ENCODE measurements around the gene DCLK2. TPM values are rescaled to one million over a fixed set of nuclear protein-coding genes. Genes with fewer than 3 reads are reported as not detected.
"Not testable (repeated sequence)": the region's sequence is repeated elsewhere in the genome, so short reads cannot be mapped to it uniquely, and the experiment has no call there.

The DCLK2 gene
- total and polyA plus RNA-seq, 5 donors: 7.3 to 15.3 (median 13.1) TPM

DNA sequence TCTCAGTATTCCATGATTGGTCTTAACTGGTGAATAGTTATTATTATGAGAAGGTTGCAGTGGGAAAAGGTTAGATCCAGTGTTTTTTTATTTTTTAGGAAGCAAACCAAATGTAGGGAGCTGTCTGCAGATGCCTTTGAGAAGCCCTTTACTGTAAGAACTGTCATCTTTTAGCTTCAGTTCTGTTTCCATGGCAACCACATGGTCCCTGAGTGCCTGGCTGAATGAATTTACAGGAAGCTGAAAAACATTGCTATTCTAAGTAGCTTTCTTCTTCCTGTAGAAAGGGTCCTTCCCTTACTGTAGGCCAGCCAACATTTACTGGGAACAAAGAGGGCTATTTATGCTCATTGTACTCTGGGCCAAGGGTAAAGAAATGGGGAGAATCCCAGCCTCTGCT, 103.3 kb downstream of the DCLK2 start:
- H3K4me1 ChIP-seq (ENCODE audit: control insufficient read depth, insufficient read depth, low read length): no peaks in the 10 kb centered on the region
- DNase-seq (no peak), ATAC-seq (peak; percentile 37 to 38)
- H3K27me3 ChIP-seq (ENCODE audit: control insufficient read depth, insufficient read depth): no peaks in the 10 kb centered on the region
- no peak overlapping the region for H3K4me3 ChIP-seq (ENCODE audit: low read length)
- intact Hi-C loops (cut with DNase I): loop anchor here in 1 of 4 donors (10.0 kb wide), 1 partner anchor 107 kb away; the partner anchor contains the start of gene DCLK2
- H3K27ac ChIP-seq (ENCODE audit: low read length): no peak overlapping the region
- H3K9me3 ChIP-seq (ENCODE audit: control insufficient read depth, low read length): no peaks in the 10 kb centered on the region

DNA sequence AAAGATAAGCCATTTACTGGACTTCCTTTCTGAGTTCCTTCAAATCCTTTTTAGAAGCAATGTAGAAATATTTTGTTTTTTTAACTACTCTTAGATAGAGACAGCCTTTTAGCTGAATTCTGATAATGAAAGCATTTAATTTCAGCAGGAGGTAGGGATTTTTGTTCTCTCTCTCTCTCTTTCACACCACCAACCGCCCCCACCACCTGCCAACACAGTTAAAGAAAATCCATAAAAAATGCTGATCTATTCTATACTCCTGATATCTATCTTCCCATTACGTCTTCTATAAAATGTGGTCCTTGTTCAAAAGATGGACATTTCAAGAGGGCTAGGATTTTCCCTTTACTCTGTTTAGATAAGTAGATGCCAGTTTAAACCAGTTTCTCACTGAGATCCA, 104.5 kb downstream of the DCLK2 start:
- WGBS: 79% methylated on average over 2 of the region's 2 CpGs
- intact Hi-C loops (cut with DNase I): loop anchor here in 1 of 4 donors (10.0 kb wide), 1 partner anchor 108 kb away; the partner anchor contains the start of gene DCLK2
- no peaks in the 10 kb centered on the region for H3K9me3 ChIP-seq (ENCODE audit: control insufficient read depth, low read length)
- ATAC-seq: no peak
- no peak overlapping the region for H3K27ac ChIP-seq (ENCODE audit: low read length)
- peaks cover 2% of the 10 kb centered on the region for H3K4me1 ChIP-seq (ENCODE audit: control insufficient read depth, insufficient read depth, low read length)
- H3K27me3 ChIP-seq (ENCODE audit: control insufficient read depth, insufficient read depth): no peaks in the 10 kb centered on the region
- H3K4me3 ChIP-seq (ENCODE audit: low read length): no peak overlapping the region
- no peak for DNase-seq

DNA sequence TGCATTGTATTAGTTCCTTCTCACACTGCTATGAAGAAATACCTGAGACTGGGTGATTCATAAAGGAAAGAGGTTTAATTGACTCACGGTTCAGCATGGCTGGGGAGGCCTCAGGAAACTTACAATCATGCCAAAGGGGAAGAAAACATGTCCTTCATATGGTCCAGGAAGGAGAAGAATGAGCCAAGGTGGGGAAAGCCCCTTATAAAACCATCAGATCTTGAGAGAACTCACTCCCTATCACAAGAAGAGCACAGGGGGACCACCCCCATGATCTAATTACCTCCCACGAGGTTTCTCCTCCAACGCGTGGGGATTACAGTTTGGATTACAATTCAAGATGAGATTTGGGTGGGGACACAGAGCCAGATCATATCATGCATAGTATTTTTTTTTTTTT, 106.8 kb downstream of the DCLK2 start:
- not testable (repeated sequence) for H3K27ac ChIP-seq (ENCODE audit: low read length); H3K9me3 ChIP-seq (ENCODE audit: control insufficient read depth, low read length); H3K4me1 ChIP-seq (ENCODE audit: control insufficient read depth, insufficient read depth, low read length); H3K27me3 ChIP-seq (ENCODE audit: control insufficient read depth, insufficient read depth); ATAC-seq; DNase-seq; H3K4me3 ChIP-seq (ENCODE audit: low read length)
- WGBS: 75% methylated on average over 4 of the region's 4 CpGs
- intact Hi-C loops (cut with DNase I): loop anchor here in 1 of 4 donors (10.0 kb wide), 1 partner anchor 110 kb away; the partner anchor contains the start of gene DCLK2

DNA sequence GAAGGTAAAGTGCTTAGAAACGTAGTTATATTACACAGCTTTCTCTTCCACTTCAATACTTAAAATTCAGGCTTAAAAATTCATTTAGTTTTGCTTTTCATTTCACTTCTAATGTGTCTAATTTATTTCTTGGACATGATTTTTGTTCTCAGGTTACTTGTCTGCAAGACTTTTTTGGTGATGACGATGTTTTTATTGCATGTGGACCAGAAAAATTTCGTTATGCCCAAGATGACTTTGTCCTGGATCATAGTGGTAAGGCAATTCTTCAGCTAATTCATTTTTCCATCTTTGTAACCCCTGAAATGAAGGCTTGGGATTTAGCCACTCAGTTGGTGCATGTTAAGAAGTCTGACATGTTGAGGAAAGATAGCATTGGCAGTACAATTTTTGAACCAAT, 114.7 kb downstream of the DCLK2 start:
- no peak for ATAC-seq
- H3K27ac ChIP-seq (ENCODE audit: low read length): no peak overlapping the region
- 87% methylated on average over 3 of the region's 3 CpGs for WGBS
- H3K27me3 ChIP-seq (ENCODE audit: control insufficient read depth, insufficient read depth): no peaks in the 10 kb centered on the region
- no peaks in the 10 kb centered on the region for H3K4me1 ChIP-seq (ENCODE audit: control insufficient read depth, insufficient read depth, low read length)
- H3K4me3 ChIP-seq (ENCODE audit: low read length): no peak overlapping the region
- no peaks in the 10 kb centered on the region for H3K9me3 ChIP-seq (ENCODE audit: control insufficient read depth, low read length)
- no peak for DNase-seq
- intact Hi-C loops (cut with DNase I): no loop called here

DNA sequence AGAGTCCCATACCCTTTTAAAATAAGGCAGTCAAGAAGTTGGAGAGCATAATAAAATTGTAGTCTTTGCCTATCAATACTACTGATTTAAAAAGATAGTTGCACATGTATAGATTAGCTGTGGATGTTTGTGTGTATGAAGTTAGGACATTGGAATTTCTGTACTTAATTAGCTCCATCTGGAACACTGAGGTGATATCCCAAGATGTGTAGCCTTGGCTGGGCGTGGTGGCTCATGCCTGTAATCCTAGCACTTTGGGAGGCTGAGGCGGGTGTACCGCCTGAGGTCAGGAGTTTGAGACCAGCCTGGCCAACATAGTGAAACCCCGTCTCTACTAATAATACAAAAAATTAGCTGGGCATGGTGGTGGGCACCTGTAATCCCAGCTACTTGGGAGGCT, 119.0 kb downstream of the DCLK2 start:
- H3K27ac ChIP-seq (ENCODE audit: low read length); intact Hi-C loops (cut with DNase I); H3K9me3 ChIP-seq (ENCODE audit: control insufficient read depth, low read length); ATAC-seq; H3K27me3 ChIP-seq (ENCODE audit: control insufficient read depth, insufficient read depth); H3K4me1 ChIP-seq (ENCODE audit: control insufficient read depth, insufficient read depth, low read length); H3K4me3 ChIP-seq (ENCODE audit: low read length); DNase-seq: not testable (repeated sequence)
- 87% methylated on average over 4 of the region's 4 CpGs for WGBS

DNA sequence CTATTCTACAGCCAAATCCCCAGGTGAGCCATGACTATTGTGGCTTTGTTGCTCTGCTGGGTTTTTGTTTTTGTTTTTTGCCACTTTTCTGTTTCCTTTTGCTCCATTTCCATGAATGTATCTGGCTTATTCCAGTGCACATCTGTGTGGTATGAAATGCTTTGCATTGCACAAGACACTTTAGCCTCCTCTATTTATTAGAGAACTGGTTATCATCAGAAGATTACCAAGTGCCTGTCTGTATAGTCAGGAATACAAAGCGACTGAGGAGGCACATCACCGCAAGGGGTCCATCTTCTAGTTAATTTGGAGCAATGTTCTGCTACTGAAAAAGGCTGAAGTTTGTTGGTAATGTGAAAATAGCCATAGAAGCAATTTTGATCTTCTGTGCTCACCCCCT, 120.8 kb downstream of the DCLK2 start:
- Histone ChIP-seq H3K4me3 (ENCODE audit: low read length) (no peak overlapping the region), H3K4me1 (ENCODE audit: control insufficient read depth, insufficient read depth, low read length) (no peaks in the 10 kb centered on the region), H3K27ac (ENCODE audit: low read length) (no peak overlapping the region), H3K9me3 (ENCODE audit: control insufficient read depth, low read length) (no peaks in the 10 kb centered on the region), H3K27me3 (ENCODE audit: control insufficient read depth, insufficient read depth) (no peaks in the 10 kb centered on the region)
- intact Hi-C loops (cut with DNase I): no loop called here
- DNase-seq: no peak
- 92% methylated on average over 2 of the region's 2 CpGs for whole genome bisulfite sequencing
- no peak for ATAC-seq

DNA sequence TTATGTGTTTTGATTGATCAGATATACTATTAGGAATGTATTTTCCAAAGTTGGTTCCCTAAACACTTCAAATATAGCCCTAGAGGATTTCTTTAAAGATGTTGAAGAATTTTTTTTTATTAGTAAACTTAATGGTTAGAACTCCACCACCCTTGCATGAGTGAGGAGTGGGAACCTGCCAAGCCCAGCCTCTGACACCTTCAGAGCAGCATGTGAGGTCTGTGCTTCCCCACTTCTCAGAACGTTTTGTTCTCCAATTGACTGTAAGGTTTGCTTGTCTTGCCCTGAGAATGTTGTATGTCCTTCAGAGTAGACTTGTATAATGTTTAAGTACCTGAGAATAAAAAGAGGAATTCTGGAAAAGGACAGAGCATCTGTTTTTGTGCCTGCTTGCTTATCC, 126.8 kb downstream of the DCLK2 start:
- peak; percentile 41 to 52 for ATAC-seq

DNA sequence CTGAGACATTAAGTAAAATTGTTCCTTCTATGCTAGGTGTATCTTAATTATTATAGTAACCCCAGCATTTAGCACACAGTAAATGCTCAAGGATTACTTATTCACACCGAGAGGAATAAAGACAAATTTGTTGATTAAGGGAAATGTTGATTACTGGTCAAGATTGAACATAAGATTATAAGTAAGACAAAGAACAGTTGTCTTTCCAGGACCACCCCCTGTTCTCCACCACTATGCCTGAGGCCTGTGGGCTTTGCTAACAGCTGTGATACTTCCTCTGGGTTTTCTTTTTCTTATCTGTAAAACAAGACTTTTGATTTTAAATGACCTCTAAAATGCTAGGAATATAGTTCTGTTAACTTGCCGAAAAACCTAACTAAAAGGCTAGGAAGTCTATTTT, 128.0 kb downstream of the DCLK2 start:
- WGBS: 60% methylated on average over 2 of the region's 2 CpGs
- intact Hi-C loops (cut with DNase I): loop anchor here in 2 of 4 donors (2.0 to 5.0 kb wide), 2 partner anchors 129 to 195 kb away; partner anchors contain the start of gene DCLK2 (in 1 of the 2)

More for the DNA sequence above, 126.8 kb downstream of the DCLK2 start:
- H3K4me3 ChIP-seq (ENCODE audit: low read length): no peak overlapping the region
- WGBS: 60% methylated on average over 1 of the region's 1 CpG
- H3K27me3 ChIP-seq (ENCODE audit: control insufficient read depth, insufficient read depth): no peaks in the 10 kb centered on the region
- no peaks in the 10 kb centered on the region for H3K9me3 ChIP-seq (ENCODE audit: control insufficient read depth, low read length)
- intact Hi-C loops (cut with DNase I): loop anchor here in 1 of 4 donors (5.0 kb wide), 1 partner anchor 128 kb away; the partner anchor contains the start of gene DCLK2
- H3K27ac ChIP-seq (ENCODE audit: low read length): no peak overlapping the region
- peaks cover 2% of the 10 kb centered on the region for H3K4me1 ChIP-seq (ENCODE audit: control insufficient read depth, insufficient read depth, low read length)
- DNase-seq: peak in 1 of 3 donors; percentile 54

DNA sequence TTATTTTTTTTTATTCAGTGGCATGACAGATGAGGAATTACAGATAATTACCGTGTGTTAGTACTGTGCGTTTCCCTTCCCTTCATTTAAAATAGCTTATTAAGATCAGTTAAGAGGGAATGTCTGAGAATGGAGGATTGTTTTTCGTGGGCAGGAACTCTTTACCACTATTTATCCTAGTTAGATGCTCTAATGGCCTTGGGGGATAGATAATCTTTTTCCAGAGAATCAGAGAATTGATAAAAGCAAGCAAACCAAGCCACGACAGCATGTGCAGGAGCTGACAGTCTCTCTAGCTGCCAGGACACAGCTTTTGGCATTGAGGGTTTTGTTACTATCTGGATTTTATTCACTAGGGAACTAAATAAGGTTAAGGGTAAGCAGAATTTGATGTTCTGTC, 128.7 kb downstream of the DCLK2 start:
- Histone ChIP-seq H3K4me3 (ENCODE audit: low read length) (no peak overlapping the region), H3K9me3 (ENCODE audit: control insufficient read depth, low read length) (no peaks in the 10 kb centered on the region), H3K27ac (ENCODE audit: low read length) (no peak overlapping the region), H3K4me1 (ENCODE audit: control insufficient read depth, insufficient read depth, low read length) (peaks cover 2% of the 10 kb centered on the region), H3K27me3 (ENCODE audit: control insufficient read depth, insufficient read depth) (no peaks in the 10 kb centered on the region)
- DNase-seq: no peak
- 35% methylated on average over 4 of the region's 4 CpGs for WGBS
- intact Hi-C loops (cut with DNase I): loop anchor here in 2 of 4 donors (2.0 to 5.0 kb wide), 2 partner anchors 130 to 196 kb away; partner anchors contain the start of gene DCLK2 (in 1 of the 2)
- ATAC-seq: no peak

More for the DNA sequence above, 128.0 kb downstream of the DCLK2 start:
- no peaks in the 10 kb centered on the region for H3K27me3 ChIP-seq (ENCODE audit: control insufficient read depth, insufficient read depth)
- H3K4me3 ChIP-seq (ENCODE audit: low read length): no peak overlapping the region
- peaks cover 2% of the 10 kb centered on the region for H3K4me1 ChIP-seq (ENCODE audit: control insufficient read depth, insufficient read depth, low read length)
- ATAC-seq (no peak), DNase-seq (no peak)
- H3K9me3 ChIP-seq (ENCODE audit: control insufficient read depth, low read length): no peaks in the 10 kb centered on the region
- H3K27ac ChIP-seq (ENCODE audit: low read length): no peak overlapping the region

DNA sequence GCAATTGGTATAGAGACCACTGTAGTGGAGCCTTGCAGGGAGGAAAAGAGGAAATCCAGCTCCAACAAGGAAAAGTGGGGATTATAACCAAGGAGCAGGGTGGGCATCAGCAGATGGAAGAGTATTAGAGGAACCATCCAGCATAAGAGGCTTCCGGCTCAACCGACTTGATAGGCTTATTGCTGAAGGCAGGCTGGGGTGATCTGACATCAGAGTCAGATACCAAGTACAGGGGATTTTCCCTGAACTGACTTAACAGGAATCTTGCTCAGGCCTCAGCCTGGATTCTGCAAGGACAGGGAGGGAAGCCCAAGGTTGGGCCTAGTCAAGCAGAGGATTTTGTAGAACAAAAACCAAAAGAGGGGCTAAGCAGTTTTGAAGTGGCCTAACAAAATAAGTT, 129.6 kb downstream of the DCLK2 start:
- WGBS: 94% methylated on average over 2 of the region's 2 CpGs
- no peak overlapping the region for H3K4me3 ChIP-seq (ENCODE audit: low read length)
- intact Hi-C loops (cut with DNase I): loop anchor here in 2 of 4 donors (2.0 to 5.0 kb wide), 2 partner anchors 131 to 197 kb away; partner anchors contain the start of gene DCLK2 (in 1 of the 2)
- no peaks in the 10 kb centered on the region for H3K27me3 ChIP-seq (ENCODE audit: control insufficient read depth, insufficient read depth)
- H3K27ac ChIP-seq (ENCODE audit: low read length): no peak overlapping the region
- H3K4me1 ChIP-seq (ENCODE audit: control insufficient read depth, insufficient read depth, low read length): peaks cover 2% of the 10 kb centered on the region
- ATAC-seq (no peak), DNase-seq (no peak)
- H3K9me3 ChIP-seq (ENCODE audit: control insufficient read depth, low read length): no peaks in the 10 kb centered on the region

DNA sequence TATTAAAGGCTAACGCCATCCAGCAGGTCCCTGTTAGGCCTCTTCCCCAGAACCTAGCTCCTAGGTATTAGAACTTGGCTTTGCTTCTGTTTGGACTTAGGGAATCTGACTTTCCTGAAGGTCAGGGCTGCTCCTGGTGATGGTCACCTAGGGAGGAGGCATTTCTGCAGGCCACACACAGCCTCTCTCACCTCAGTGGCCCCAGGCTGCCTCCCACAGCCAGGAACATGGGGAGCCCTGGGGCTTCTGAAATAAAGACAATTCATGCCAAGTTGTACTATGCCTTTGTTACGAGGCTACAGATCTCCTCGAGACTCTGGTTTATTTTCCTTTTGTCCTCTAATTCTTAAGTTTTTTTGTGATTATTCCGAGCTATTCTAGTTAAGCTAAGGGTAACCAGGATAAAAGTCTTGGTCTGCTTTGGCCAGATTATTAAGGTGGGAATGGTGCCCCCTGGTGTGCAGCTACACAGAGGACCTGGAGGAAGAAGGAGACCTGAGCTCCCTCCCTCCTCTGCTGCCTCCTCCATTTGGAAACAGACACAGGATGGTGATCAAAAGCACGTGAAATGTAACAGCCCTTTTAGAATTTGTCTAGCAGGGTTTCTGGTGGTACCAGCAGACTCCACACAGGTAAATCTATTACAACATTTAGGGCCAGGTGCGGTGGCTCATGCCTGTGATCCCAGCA, 131.0 kb downstream of the DCLK2 start:
- Histone ChIP-seq H3K4me1 (ENCODE audit: control insufficient read depth, insufficient read depth, low read length) (peaks cover 2% of the 10 kb centered on the region), H3K27me3 (ENCODE audit: control insufficient read depth, insufficient read depth) (no peaks in the 10 kb centered on the region), H3K4me3 (ENCODE audit: low read length) (no peak overlapping the region), H3K27ac (ENCODE audit: low read length) (no peak overlapping the region), H3K9me3 (ENCODE audit: control insufficient read depth, low read length) (no peaks in the 10 kb centered on the region)
- intact Hi-C loops (cut with DNase I): loop anchor here in 1 of 4 donors (5.0 kb wide), 1 partner anchor 132 kb away; the partner anchor contains the start of gene DCLK2
- WGBS: 80% methylated on average over 6 of the region's 6 CpGs
- DNase-seq (peak; percentile 66 to 87 (median 80)), ATAC-seq (peak; percentile 63 to 75)
